Activated CD4-positive, alpha-beta T cell treated with anti-CD3 and anti-CD28 coated beads for 4 hours (primary cell): ENCODE data around the gene CPA5.

ENCODE experiments used
- DNase-seq, 2 donors: peaks; one replicate each; pipeline ENCODE4 v3.0.0-alpha.2; 2020

CPA5 gene

GRCh38 chr7:130380861-130381455 lies 36.3 kb downstream of the CPA5 start:
- DNase-seq: no peak

GRCh38 chr7:130381468-130382312 lies 37.1 kb downstream of the CPA5 start:
- DNase-seq: no peak

DNA sequence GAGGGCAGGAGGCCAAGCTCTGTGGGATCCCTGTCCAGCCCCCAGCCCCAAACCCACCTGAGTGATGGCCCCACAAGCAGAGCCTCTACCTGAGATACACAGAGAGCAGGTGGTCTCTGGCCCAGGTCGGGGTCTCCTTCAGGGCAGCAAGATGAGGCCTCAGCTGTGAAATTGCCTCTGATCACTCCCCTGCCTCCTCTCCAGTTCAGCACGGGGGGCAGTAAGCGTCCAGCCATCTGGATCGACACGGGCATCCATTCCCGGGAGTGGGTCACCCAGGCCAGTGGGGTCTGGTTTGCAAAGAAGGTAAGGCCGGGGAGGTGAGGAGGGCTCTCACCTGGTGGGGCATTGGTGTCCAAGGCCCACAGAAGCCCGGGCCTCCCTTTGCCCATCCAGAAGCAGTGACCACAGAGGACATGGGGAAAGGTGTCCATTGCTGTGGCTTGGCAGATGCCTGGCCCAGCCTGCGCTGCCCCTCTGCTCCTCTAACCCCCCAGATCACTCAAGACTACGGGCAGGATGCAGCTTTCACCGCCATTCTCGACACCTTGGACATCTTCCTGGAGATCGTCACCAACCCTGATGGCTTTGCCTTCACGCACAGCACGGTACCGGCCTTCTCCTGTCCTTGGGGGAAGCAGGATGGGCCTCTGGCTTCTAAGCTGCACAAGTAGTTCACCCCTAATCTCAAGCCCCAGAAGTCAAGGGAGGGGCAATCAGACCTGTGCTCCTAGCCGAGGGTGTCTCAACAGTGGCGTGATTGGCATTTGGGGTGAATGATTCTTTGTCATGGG lies 38.8 kb downstream of the CPA5 start:
- no peak for DNase-seq

DNA sequence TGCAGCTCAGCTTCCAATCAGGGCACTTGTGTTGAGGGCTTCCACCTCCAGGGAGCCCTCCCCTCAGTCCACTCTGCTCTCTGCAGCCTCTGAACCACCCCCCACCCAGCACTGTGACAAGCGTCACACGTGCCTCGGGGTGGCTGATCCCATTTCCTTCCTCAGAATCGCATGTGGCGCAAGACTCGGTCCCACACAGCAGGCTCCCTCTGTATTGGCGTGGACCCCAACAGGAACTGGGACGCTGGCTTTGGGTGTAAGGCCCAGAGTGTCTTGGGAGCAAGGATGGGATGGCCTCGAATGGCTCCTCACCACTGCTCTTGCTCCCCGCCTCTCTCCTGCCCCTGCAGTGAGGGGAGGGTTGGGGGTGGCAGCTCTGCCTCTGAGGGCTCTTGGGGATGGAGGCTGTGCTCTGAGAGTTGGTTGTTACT lies 39.8 kb downstream of the CPA5 start:
- DNase-seq: no peak

DNA sequence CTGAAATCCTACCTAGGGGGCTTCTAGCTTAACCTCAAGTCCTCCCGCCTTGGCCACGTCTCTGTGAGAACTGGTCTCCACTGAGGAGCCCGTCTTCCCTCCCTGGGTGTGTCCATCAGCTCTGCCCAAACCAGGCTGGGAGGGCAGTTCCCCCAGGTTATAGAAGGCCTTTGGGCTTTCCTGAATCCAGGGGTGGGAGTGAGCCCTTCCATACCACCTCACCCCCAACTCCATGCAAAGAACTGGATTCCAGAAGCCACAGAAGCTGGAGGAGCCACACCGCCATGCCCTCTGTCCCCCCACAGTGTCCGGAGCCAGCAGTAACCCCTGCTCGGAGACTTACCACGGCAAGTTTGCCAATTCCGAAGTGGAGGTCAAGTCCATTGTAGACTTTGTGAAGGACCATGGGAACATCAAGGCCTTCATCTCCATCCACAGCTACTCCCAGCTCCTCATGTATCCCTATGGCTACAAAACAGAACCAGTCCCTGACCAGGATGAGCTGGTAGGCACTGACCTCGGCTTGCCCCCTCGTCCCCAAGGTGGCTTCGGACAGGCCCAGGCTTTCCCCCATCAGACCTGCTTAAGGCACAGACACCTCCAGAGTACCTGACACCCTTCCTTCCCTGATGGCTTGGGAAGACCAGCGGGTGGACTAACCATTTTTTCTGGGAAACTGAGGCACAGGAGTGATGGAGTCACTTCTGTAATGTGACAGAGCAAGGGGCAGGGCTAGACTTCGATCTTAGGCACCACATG lies 40.4 kb downstream of the CPA5 start:
- no peak for DNase-seq

DNA sequence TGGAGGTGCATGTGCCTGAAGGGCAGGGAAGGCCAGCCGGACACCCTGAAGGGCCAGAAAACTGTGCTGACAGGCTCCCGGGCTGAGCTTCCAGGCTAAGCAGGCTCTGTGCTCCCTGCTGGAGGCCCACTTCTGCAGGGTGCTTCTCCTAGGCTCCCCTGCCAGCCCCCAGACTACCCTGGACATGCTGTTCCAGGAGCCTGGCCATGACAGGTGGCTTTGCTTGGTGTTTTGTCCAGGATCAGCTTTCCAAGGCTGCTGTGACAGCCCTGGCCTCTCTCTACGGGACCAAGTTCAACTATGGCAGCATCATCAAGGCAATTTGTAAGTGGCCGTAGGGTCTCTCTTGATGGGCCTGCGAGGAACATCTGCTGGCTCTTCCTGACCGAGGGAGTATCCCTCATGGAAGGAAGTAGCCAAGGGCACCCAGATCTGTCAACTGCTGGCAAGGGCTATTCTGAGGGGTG lies 41.0 kb downstream of the CPA5 start:
- no peak for DNase-seq

- no peak for DNase-seq
Observed at GRCh38 chr7:130386876-130387275, 42.3 kb downstream of the CPA5 start.

DNA sequence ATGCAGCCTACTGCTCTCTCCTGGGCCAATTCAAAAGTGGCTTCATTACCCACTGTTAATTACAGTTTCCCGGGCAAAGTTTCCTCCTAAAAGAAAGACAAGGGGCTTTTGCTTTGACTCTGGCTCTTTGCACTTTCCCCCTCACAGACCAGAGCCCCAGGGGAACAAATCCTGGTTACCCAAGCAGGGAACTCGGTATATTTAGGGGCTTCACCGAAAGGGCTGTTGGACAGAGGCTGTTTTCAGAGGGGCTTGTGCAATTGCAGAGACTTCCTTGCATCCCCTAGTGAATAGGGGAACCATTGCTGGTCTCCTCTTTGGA lies 42.7 kb downstream of the CPA5 start:
- DNase-seq: no peak

GRCh38 chr7:130387628-130388403 lies 43.2 kb downstream of the CPA5 start:
- DNase-seq: no peak

- DNase-seq: no peak
Observed at GRCh38 chr7:130388671-130389070, 44.1 kb downstream of the CPA5 start.

- DNase-seq: no peak
Observed at GRCh38 chr7:130390486-130390885, 45.9 kb downstream of the CPA5 start.

DNA sequence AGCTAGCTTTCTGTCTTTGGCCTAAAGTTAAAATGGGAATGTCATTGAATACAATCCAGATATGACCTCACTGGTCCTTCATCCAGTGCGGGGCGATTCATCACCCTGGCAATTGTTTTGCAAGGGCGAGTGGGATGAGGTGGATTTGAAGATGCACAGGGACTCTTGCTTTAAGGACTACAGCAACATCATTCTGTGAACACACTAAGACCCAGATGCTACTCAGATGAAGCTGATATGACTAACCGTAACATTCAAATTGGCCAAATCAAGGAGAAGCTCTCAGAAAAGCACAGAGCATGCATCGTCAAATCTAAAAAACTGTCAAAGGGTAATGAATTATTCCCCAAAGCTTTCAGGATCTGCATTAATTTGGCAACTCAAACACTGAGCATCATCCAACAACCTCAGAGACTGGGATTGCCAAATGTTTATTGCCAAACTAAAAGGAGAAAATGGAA lies 48.5 kb downstream of the CPA5 start:
- no peak for DNase-seq

- no peak for DNase-seq
Observed at GRCh38 chr7:130393841-130394411, 49.3 kb downstream of the CPA5 start.

DNA sequence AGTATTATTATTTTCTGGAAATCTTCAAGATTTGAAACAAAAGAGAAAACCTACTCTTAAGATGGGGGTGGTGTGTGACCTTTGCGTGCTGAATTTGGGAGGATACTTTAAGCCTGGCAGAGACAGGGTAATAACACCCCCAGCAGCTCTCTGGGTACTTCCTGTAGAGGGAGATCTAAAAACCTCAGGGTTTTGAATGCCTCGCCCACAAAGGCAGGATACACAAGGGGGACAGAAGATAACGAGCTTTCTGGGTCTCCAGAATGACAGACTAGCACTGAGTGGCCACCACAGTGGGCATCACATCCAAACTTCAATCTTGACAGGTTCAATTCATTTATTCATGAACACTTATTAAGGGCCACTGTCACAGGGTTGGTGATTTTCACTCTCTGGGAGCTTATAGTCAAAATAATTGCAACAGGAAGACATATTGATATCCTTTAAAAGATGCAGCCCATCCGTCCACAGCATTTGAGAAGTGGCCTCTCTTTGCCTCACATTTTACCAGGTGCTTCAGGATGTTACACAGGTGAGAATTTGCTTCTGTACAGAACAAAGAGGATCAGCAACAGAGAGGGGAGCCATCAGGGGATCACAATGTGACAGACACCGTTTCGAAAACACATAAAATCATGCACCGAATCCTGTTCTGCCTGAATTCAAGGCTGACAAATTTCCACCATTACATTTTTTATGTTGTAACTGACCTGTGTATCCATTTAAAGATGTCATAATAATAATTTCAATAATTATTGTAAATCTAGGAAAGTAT lies 50.0 kb downstream of the CPA5 start:
- DNase-seq: peak; percentile 13 to 24

DNA sequence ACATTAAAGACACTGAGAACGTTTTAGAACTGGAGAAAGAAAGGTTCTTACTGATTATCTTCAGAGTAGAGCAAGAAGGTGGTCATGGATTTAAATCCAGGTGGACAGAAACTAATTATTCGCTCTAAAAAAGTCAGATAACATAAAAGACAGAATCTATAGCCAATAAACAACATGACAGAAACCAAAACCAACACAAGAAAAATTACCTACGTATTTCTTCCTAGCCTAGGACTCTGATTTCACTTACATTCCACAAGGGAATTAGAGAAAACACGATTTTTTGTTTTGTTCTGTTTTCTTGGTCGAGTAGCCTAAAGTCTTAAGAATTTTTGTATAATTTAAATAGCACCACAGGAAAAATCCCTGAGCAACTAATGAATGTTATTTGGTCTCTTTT lies 50.8 kb downstream of the CPA5 start:
- DNase-seq: no peak

DNA sequence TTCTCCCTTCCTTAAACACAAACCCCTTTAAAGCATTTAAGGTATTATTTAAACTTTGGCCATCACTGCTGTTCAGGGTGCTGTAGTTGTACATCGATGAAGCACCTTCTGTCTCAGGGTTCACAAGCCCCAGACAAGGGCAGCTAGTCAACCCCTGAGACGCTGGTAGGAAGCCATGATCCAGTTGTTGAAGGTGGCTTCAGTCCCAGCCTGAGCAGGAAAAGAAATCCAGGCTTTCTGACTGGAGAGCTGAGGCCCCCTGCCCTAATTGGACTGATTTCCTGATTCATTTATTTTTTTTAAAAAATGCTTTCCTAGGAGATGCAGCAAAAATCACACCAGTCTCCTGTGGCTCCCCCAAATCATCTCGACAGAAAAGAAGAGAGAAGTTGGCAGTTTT lies 51.5 kb downstream of the CPA5 start:
- no peak for DNase-seq

DNA sequence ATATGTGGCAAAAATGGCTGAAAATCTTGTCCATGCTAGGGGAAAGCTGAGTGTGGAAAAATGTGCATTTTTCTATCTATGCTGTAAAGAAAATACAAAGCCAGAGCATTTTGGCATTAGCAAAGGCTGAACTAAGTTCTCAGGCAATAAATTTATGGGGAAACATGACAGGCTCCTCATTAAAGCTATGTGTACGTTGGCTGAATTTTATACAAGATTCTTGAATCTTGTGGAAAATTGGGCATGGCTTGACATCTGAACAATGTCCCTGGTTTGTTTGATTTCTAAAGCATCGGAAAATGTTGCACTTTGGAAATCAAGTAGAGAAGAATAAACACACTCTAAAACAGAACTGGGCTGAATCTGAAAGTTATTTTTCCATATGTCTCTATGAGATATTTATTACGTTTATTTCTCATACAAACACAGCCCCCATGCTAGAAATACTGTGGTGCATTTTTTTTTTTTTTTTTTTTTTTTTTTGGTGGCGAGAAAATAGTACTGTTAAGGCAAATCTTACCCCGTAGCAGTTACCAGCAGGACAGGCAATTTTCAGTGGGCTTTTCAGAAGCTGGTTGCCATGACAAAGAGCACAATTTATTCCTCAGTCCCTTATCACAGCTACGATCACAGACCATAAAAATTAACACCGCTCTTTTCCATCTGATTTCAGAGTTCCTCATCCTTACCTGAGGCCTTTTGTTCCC lies 52.6 kb downstream of the CPA5 start:
- DNase-seq: no peak

GRCh38 chr7:130397758-130398073 lies 53.1 kb downstream of the CPA5 start:
- no peak for DNase-seq

- no peak for DNase-seq
Observed at GRCh38 chr7:130398526-130399090, 54.0 kb downstream of the CPA5 start.

- DNase-seq: no peak
Observed at GRCh38 chr7:130400120-130400572, 55.5 kb downstream of the CPA5 start.
